HUES6 (cell line): ENCODE measurements around the gene GJB1.
"Not testable (repeated sequence)": the region's sequence is repeated elsewhere in the genome, so short reads cannot be mapped to it uniquely, and the experiment has no call there.

Experiments
- H3K27ac ChIP-seq: 2 replicates; pipeline ENCODE4 v1.7.0; 2013; ENCODE audit warnings: low read depth, mild to moderate bottlenecking, low read length, inconsistent platforms
- H3K27me3 ChIP-seq: 2 replicates; pipeline ENCODE4 v1.6.1; 2013; ENCODE audit warnings: low read length; ENCODE audit not compliant: control insufficient read depth, insufficient read depth
- H3K36me3 ChIP-seq: 2 replicates; pipeline ENCODE4 v1.6.1; 2013; ENCODE audit warnings: low read length; ENCODE audit not compliant: control insufficient read depth, insufficient read depth
- H3K4me1 ChIP-seq: 2 replicates; pipeline ENCODE4 v1.6.1; 2013; ENCODE audit warnings: low read length; ENCODE audit not compliant: control insufficient read depth, insufficient read depth
- H3K4me3 ChIP-seq: 2 replicates; pipeline ENCODE4 v1.5.1; 2013; ENCODE audit warnings: low read depth, low read length
- H3K9ac ChIP-seq: one replicate; pipeline ENCODE4 v1.6.1; 2013; ENCODE audit warnings: mild to moderate bottlenecking, low read length
- H3K9me3 ChIP-seq: 2 replicates; pipeline ENCODE4 v1.6.1; 2013; ENCODE audit warnings: low read depth, low read length; ENCODE audit not compliant: control insufficient read depth, insufficient read depth

GJB1 gene

GRCh38 chrX:71222929-71223328 is at the start of gene GJB1:
TSS of gene GJB1 (plus strand) at chrX:71223224. CDS start at chrX:71223708, 484 bp downstream.
- Histone ChIP-seq H3K27me3 (no peaks in the 10 kb centered on the region), H3K9me3 (peaks cover 8% of the 10 kb centered on the region; the same call in 1 of the 2 replicates), H3K36me3 (no peaks in the 10 kb centered on the region), H3K4me3 (no peak within 1 kb of the TSS), H3K9ac (no peak within 1 kb of the TSS), H3K4me1 (peaks cover 21% of the 10 kb centered on the region; the same call in 1 of the 2 replicates), H3K27ac (no peak within 1 kb of the TSS)

DNA sequence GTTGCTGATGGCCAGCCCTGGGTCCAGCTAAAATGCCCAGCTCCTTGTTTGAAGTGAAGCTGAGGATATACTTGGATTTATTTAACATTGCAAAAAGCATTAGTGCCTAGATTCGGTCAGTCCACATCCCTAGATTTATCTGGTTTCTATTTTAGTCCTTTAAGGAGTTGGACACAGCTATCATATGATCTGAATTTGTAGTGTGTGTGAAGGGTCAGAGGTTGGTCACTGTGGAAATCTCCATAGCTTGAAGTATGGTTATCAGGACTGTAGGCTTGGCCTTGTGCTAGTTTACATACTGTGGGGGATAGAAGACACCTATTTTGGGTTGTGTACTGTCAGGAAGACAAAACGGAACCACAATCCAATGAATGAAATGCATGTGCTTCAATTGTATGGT is 49.6 kb upstream of the GJB1 start:
- Histone ChIP-seq H3K9me3 (peaks cover 6% of the 10 kb centered on the region; the same call in 1 of the 2 replicates), H3K4me1 (peaks cover 5% of the 10 kb centered on the region), H3K27me3 (no peaks in the 10 kb centered on the region), H3K4me3 (no peak overlapping the region), H3K27ac (no peak overlapping the region), H3K9ac (no peak overlapping the region), H3K36me3 (no peaks in the 10 kb centered on the region)

DNA sequence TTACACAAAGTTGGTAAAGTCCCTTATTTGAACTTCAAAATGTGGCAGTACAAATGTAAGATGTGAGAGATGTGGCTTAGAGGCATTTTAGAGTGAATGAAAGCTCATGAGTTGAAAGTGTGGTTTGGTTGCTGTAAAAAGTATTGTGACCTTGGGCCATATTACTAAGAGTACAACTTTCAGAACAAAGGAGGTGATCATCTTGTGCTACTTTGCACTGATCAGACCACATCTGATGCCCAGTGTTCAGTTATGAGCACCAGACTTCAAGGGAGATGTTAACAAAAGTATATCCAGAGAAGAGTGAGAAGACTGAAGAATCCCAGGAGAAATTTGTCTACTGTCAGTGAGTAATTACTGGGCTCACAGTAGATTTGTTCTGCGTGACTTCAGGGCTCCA is 48.2 kb upstream of the GJB1 start:
- H3K4me1 ChIP-seq: peaks cover 5% of the 10 kb centered on the region
- H3K9ac ChIP-seq: no peak overlapping the region
- H3K9me3 ChIP-seq: peaks cover 3% of the 10 kb centered on the region; the same call in 1 of the 2 replicates
- no peak overlapping the region for H3K27ac ChIP-seq
- no peaks in the 10 kb centered on the region for H3K36me3 ChIP-seq
- no peak overlapping the region for H3K4me3 ChIP-seq
- no peaks in the 10 kb centered on the region for H3K27me3 ChIP-seq

DNA sequence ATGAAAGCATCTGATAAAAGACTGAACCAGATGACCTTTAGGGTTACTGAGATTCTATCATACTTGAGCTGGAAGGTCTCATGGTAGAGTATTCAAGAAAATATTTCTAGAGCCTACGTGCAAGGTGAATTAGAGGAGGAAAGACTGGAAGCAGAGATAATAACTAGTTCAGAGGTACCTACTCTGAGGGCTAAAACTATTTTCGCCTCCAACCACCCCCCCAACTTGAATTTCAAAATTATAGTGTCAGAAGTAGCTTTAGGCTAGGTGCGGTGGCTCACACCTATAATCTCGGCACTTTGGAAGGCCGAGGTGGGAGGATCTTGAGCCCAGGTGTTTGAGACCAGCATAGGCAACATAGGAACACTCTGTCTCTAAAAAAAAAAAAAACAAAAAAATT is 47.5 kb upstream of the GJB1 start:
- Histone ChIP-seq H3K36me3 (no peaks in the 10 kb centered on the region), H3K4me1 (peaks cover 5% of the 10 kb centered on the region), H3K27me3 (no peaks in the 10 kb centered on the region), H3K4me3 (no peak overlapping the region), H3K27ac (no peak overlapping the region), H3K9ac (no peak overlapping the region), H3K9me3 (peaks cover 3% of the 10 kb centered on the region; the same call in 1 of the 2 replicates)

- Histone ChIP-seq H3K9me3 (peaks cover 3% of the 10 kb centered on the region; the same call in 1 of the 2 replicates), H3K4me3 (no peak overlapping the region), H3K9ac (no peak overlapping the region), H3K4me1 (peaks cover under 1% of the 10 kb centered on the region; the same call in 1 of the 2 replicates), H3K27me3 (no peaks in the 10 kb centered on the region), H3K27ac (no peak overlapping the region), H3K36me3 (no peaks in the 10 kb centered on the region)
These were observed 45.7 kb upstream of the GJB1 start for GRCh38 chrX:71177327-71177726.

- no peak overlapping the region for H3K4me3 ChIP-seq
- no peaks in the 10 kb centered on the region; the same call in 1 of the 2 replicates for H3K9me3 ChIP-seq
- H3K27me3 ChIP-seq: no peaks in the 10 kb centered on the region
- peaks cover 17% of the 10 kb centered on the region for H3K4me1 ChIP-seq
- no peaks in the 10 kb centered on the region for H3K36me3 ChIP-seq
- H3K9ac ChIP-seq: no peak overlapping the region
- H3K27ac ChIP-seq: no peak overlapping the region
These were observed 44.1 kb upstream of the GJB1 start for GRCh38 chrX:71178908-71179307.

GRCh38 chrX:71180579-71181265 is 42.3 kb upstream of the GJB1 start:
- not testable (repeated sequence) for H3K9ac ChIP-seq, H3K9me3 ChIP-seq, H3K4me3 ChIP-seq, H3K36me3 ChIP-seq, H3K27ac ChIP-seq, H3K27me3 ChIP-seq
- H3K4me1 ChIP-seq: peaks cover 24% of the 10 kb centered on the region

GRCh38 chrX:71181558-71181909 is 41.5 kb upstream of the GJB1 start:
- Histone ChIP-seq H3K9ac (peak overlapping the region; percentile 92), H3K27me3 (no peaks in the 10 kb centered on the region), H3K9me3 (peaks cover 3% of the 10 kb centered on the region; the same call in 1 of the 2 replicates), H3K27ac (peak overlapping the region; percentile 95), H3K4me1 (peaks cover 24% of the 10 kb centered on the region), H3K4me3 (peak overlapping the region; percentile 60), H3K36me3 (no peaks in the 10 kb centered on the region)

- Histone ChIP-seq H3K4me1 (peaks cover 24% of the 10 kb centered on the region), H3K9ac (peak overlapping the region; percentile 92), H3K36me3 (no peaks in the 10 kb centered on the region), H3K27me3 (no peaks in the 10 kb centered on the region), H3K27ac (peak overlapping the region; percentile 95), H3K9me3 (peaks cover 3% of the 10 kb centered on the region; the same call in 1 of the 2 replicates), H3K4me3 (peak overlapping the region; percentile 60)
These were observed 40.9 kb upstream of the GJB1 start for GRCh38 chrX:71181910-71182799.

DNA sequence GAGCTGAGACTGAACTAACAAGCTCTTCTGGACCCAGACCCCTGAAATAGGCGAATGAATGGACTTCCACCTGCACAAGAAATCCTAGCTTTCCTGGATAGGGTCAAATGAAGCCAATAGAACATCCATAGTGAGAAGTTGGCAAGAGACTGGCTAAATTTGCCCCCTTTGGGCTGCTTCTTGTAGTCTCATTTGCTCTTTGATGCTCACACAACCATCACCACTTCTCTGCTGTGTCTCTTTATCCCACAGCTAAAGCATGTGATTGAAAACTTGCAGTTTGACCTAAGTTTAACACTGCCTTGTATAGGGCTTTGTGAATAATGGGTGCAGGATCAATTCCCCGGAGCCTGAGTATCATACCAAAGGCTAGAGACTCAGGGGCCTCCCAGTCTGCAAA is 40.2 kb upstream of the GJB1 start:
- peaks cover 24% of the 10 kb centered on the region for H3K4me1 ChIP-seq
- H3K4me3 ChIP-seq: peak overlapping the region; percentile 53
- H3K9ac ChIP-seq: peak overlapping the region; percentile 86
- H3K27ac ChIP-seq: peak overlapping the region; percentile 93
- H3K36me3 ChIP-seq: no peaks in the 10 kb centered on the region
- no peaks in the 10 kb centered on the region for H3K27me3 ChIP-seq
- peaks cover 3% of the 10 kb centered on the region; the same call in 1 of the 2 replicates for H3K9me3 ChIP-seq

- peaks cover 24% of the 10 kb centered on the region for H3K4me1 ChIP-seq
- peaks cover 3% of the 10 kb centered on the region; the same call in 1 of the 2 replicates for H3K9me3 ChIP-seq
- peak overlapping the region; percentile 93; the same call in 1 of the 2 replicates for H3K27ac ChIP-seq
- H3K36me3 ChIP-seq: no peaks in the 10 kb centered on the region
- no peaks in the 10 kb centered on the region for H3K27me3 ChIP-seq
- H3K9ac ChIP-seq: peak overlapping the region; percentile 41
- peak overlapping the region; percentile 24; the same call in 1 of the 2 replicates for H3K4me3 ChIP-seq
These were observed 39.7 kb upstream of the GJB1 start for GRCh38 chrX:71183341-71183740.
